Rectal smooth muscle tissue (tissue), 1 donor: ENCODE results near the gene OR2H2.

ENCODE experiments used
- H3K27ac ChIP-seq: one replicate; pipeline ENCODE4 v1.7.0; 2013; ENCODE audit warnings: low read depth, low read length, inconsistent platforms
- H3K27me3 ChIP-seq: one replicate; pipeline ENCODE4 v1.7.0; 2013; ENCODE audit warnings: low read length; ENCODE audit not compliant: control insufficient read depth, insufficient read depth
- H3K36me3 ChIP-seq: one replicate; pipeline ENCODE4 v1.7.0; 2013; ENCODE audit warnings: low read length; ENCODE audit not compliant: control insufficient read depth, insufficient read depth
- H3K4me1 ChIP-seq: one replicate; pipeline ENCODE4 v1.7.0; 2013; ENCODE audit warnings: low read length; ENCODE audit not compliant: control insufficient read depth, insufficient read depth
- H3K4me3 ChIP-seq: one replicate; pipeline ENCODE4 v1.7.0; 2013; ENCODE audit warnings: low read length
- H3K9ac ChIP-seq: one replicate; pipeline ENCODE4 v1.7.0; 2013; ENCODE audit warnings: low read length

The OR2H2 gene

DNA sequence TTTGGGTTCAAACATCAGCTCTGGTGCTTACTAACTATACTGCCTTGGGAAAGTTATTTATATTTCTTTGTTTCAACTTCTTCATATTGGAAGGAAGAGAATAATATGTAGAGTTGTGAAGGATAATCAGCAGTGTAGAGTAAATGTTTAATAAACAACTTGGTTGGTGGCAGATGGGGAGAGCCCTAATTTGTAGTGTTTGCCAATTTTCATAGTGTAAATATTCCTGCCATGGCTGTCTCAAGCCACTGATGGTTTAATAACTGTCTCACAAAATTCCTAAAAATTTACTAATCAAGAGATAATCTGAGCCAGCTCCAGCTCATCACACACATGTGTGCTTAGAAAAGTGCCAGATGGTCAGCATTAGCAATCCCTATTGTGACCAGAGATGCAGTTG lies at the start of gene OR2H2:
Gene OR2H2 (plus strand): TSS at position 301 of the 400 bp plus-strand sequence. CDS start 2,824 bp downstream, outside the sequence.
- Histone ChIP-seq H3K36me3 (no peaks in the 10 kb centered on the region), H3K27me3 (no peaks in the 10 kb centered on the region), H3K4me3 (no peak within 1 kb of the TSS), H3K4me1 (no peaks in the 10 kb centered on the region), H3K27ac (no peak within 1 kb of the TSS), H3K9ac (no peak within 1 kb of the TSS)

DNA sequence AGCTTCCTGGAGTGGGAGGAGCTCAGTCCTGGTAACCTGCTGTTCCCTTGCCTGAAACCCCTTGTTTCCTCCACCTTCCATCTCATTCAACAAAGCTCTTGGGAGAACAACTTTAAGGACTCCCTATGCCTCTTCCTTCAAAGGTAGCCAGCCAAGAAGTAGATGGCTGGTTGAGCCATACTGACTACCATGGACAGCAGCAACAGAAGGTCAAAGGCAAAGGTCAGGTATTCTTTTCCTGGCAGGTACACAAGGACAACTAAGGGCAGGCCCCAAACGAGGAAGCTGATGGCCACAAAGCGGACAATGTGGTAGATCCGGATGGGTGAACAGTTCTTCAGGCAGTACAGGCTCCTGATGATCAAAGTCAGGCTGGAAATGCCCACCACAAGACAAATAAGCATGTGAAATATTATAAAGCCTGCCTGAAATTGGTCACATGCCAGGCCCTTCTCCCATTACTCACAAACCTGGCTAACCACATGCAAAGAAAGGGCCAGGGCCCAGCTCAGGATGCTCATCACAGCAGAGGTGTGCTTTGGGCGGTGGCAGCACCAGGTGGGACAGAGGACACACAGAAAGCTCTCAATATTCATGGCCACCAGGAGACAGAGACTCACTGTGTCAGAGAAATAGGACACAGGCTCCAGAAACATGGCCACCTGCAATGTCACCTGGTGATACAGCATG lies 47.1 kb upstream of the OR2H2 start:
- no peaks in the 10 kb centered on the region for H3K27me3 ChIP-seq
- no peaks in the 10 kb centered on the region for H3K4me1 ChIP-seq
- no peak overlapping the region for H3K4me3 ChIP-seq
- no peak overlapping the region for H3K9ac ChIP-seq
- H3K27ac ChIP-seq = no peak overlapping the region
- no peaks in the 10 kb centered on the region for H3K36me3 ChIP-seq

DNA sequence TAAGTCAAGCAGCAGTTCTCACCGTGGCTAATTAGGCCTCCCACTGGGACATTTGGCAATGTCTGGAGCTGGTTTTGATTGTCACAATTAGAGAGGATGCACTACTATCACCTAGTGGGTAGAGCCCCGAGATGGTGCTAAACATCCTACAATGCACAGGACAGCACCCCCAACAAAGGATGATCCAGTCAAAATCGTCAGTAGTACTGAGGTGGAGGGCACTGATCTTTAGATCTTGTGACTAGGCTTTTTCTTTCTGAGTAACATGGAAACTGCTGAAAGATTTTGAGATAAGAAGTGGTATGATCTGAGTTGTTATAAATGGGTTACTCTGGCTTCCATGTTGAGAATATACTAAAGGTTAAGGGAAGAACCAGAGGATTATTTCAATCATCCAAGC lies 37.3 kb upstream of the OR2H2 start:
- H3K9ac ChIP-seq = no peak overlapping the region
- no peaks in the 10 kb centered on the region for H3K36me3 ChIP-seq
- no peak overlapping the region for H3K4me3 ChIP-seq
- H3K27me3 ChIP-seq = no peaks in the 10 kb centered on the region
- no peaks in the 10 kb centered on the region for H3K4me1 ChIP-seq
- no peak overlapping the region for H3K27ac ChIP-seq

DNA sequence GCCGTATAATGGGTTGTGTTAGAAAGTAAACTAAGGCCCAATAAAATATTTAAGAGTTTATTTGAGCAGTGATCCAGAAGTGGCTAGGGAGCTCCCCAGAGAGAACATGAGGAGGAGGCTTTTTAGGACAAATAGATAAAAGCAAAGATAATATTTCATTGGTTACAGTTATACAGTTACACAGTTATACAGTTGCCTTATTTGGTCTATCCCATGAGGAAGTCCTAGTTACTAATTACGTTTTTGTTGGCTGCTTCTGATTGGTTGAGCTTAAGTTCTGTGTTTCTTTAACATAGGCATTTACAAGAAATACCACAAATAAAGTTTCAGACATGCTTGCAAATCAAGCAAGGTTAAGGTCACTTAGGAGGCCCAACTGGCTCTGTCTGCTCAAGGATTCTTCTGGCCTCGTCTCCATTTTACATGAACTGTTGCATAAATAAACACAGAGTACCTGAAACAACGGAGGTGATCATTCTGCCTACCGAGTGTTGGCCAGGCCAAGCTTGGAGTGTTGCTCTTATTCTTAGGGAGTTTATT lies 32.3 kb upstream of the OR2H2 start:
- Histone ChIP-seq H3K4me1 (no peaks in the 10 kb centered on the region), H3K27ac (no peak overlapping the region), H3K4me3 (peak overlapping the region; percentile 62), H3K27me3 (peaks cover 9% of the 10 kb centered on the region), H3K9ac (no peak overlapping the region), H3K36me3 (no peaks in the 10 kb centered on the region)

DNA sequence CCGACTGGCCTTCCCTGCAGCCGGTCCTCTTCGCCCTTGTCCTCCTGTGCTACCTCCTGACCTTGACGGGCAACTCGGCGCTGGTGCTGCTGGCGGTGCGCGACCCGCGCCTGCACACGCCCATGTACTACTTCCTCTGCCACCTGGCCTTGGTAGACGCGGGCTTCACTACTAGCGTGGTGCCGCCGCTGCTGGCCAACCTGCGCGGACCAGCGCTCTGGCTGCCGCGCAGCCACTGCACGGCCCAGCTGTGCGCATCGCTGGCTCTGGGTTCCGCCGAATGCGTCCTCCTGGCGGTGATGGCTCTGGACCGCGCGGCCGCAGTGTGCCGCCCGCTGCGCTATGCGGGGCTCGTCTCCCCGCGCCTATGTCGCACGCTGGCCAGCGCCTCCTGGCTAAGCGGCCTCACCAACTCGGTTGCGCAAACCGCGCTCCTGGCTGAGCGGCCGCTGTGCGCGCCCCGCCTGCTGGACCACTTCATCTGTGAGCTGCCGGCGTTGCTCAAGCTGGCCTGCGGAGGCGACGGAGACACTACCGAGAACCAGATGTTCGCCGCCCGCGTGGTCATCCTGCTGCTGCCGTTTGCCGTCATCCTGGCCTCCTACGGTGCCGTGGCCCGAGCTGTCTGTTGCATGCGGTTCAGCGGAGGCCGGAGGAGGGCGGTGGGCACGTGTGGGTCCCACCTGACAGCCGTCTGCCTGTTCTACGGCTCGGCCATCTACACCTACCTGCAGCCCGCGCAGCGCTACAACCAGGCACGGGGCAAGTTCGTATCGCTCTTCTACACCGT lies 31.5 kb upstream of the OR2H2 start:
- H3K27ac ChIP-seq = no peak overlapping the region

DNA sequence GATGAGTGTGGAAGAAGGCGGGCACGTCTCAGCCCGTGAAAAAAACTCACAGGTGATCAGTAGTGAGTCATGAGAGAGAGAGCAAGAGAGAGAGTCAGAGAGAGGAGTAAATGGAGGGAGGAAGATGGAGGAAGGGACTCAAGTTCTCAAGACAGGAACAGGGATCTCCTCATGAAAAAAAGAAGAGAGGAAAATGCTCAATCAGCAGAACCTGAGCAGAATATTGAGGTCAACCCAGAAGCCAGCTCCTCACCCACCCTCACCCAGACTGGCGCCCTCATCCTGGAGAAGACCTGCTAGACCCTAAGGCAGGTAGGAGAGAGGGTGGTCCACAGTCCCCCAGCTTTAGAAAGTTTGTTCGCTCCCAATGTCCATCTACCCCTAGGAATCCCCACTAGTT lies 30.2 kb upstream of the OR2H2 start:
- Histone ChIP-seq H3K27ac (no peak overlapping the region), H3K4me3 (no peak overlapping the region), H3K9ac (no peak overlapping the region), H3K36me3 (no peaks in the 10 kb centered on the region), H3K27me3 (peaks cover 9% of the 10 kb centered on the region), H3K4me1 (no peaks in the 10 kb centered on the region)

More for the DNA sequence above, 31.5 kb upstream of the OR2H2 start:
- no peak overlapping the region for H3K9ac ChIP-seq
- peak overlapping the region; percentile 62 for H3K4me3 ChIP-seq
- no peaks in the 10 kb centered on the region for H3K4me1 ChIP-seq
- no peaks in the 10 kb centered on the region for H3K36me3 ChIP-seq
- peaks cover 9% of the 10 kb centered on the region for H3K27me3 ChIP-seq

DNA sequence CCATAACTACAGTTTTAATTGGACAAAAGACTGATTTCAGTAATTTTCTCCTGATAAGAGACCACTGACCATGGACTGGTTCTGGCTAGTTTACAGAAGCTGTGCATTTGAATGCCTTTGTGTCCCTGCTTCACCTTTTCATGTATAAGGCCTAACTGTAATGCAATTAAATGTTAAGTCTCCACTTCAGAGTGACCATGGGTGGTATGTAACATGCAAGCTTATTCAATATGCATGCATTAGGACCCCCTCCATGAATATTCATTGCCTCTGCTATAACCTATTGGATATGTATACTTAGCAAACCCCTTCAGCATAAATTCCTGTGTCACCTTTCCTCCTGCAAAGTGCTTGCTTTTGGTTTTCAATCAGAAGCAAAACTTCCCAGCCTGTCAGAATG lies 27.6 kb upstream of the OR2H2 start:
- Histone ChIP-seq H3K4me3 (no peak overlapping the region), H3K4me1 (no peaks in the 10 kb centered on the region), H3K27me3 (peaks cover 9% of the 10 kb centered on the region), H3K9ac (no peak overlapping the region), H3K36me3 (no peaks in the 10 kb centered on the region), H3K27ac (no peak overlapping the region)

DNA sequence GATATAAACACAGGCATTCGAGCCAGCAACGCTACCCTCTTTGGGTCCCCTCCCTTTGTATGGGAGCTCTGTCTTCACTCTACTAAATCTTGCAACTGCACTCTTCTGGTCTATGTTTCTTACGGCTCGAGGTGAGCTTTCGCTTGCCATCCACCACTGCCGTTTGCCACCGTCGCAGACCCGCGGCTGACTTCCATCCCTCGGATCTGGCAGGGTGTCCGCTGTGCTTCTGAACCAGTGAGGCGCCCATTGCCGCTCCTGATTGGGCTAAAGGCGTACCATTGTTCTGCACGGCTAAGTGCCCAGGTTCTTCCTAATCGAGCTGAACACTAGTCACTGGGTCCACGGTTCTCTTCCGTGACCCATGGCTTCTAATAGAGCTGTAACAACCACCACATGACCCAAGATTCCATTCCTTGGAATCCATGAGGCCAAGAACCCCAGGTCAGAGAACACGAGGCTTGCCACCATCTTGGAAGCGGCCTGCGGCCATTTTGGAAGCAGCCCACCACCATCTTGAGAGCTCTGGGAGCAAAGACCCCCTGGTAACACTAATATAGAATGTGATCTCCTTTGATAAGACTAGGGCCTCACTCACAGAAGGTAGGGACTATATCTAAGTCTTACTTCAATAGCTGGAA lies 26.4 kb upstream of the OR2H2 start:
- H3K4me1 ChIP-seq = no peaks in the 10 kb centered on the region
- H3K27me3 ChIP-seq = peaks cover 9% of the 10 kb centered on the region
- H3K9ac ChIP-seq = no peak overlapping the region
- no peaks in the 10 kb centered on the region for H3K36me3 ChIP-seq
- H3K27ac ChIP-seq = no peak overlapping the region
- H3K4me3 ChIP-seq = no peak overlapping the region

DNA sequence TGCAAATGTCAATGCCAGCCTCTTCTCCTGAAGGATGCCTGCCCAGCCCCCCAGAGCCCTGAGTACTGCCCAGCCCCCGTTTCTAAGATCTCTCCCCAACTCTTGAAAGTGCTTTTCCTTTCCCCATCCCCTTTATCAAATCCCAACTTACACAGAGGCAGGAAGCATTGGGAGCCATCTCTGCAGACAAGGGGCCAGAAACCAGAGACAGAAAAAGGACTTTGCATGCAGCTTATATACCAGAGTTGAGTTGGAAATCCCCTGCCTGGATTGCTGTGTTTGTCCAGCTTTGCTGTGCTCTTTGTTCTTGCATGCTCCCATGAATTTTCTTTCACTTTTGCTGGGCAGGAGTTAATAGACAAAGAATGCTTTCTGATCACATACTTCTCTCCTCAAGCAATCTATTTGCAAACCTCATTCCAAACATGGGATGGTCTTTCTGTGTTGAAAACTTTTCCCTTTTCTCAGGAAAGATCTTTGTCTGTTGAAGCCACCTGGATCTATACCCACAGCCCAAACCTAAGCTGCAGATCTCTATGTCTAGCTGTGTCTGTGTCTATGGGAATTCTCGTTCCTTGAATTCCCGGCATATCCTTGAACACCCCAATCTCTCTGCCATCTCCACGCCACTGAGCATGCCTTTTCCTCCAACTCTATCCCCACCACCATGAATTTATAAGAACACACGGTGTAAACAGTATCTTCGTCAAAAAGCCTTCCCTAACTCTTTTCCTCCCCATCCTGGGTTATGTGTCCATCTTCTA lies 25.2 kb upstream of the OR2H2 start, which contains the start of gene UBD:
Gene UBD (minus strand): TSS at position 209 of the 764 bp plus-strand sequence. CDS start 31 bp downstream, at position 178.
- no peak within 1 kb of the TSS for H3K9ac ChIP-seq
- no peaks in the 10 kb centered on the region for H3K36me3 ChIP-seq
- no peak within 1 kb of the TSS for H3K4me3 ChIP-seq
- H3K4me1 ChIP-seq = no peaks in the 10 kb centered on the region
- peaks cover 6% of the 10 kb centered on the region for H3K27me3 ChIP-seq
- no peak within 1 kb of the TSS for H3K27ac ChIP-seq

DNA sequence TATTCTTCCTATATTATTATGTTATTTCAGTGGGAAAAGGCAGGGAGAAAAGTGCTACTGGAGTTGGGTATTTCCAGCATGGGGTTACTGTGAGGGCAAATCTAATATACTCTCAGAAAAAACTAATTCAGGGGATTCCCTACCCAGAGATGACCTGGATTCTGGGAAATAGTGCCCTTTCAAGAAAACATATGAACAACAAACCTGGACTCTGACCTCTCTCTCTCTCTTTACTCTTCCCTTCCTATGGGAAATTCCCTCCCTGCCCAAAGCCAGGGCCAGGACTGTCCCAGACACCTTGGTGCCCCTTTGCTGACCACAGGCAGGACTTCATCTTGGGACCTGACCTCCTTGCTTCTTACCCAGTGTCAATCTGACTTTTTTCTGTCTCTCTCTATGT lies 23.8 kb upstream of the OR2H2 start:
- Histone ChIP-seq H3K4me1 (no peaks in the 10 kb centered on the region), H3K9ac (no peak overlapping the region), H3K4me3 (no peak overlapping the region), H3K36me3 (no peaks in the 10 kb centered on the region), H3K27ac (no peak overlapping the region), H3K27me3 (peaks cover 2% of the 10 kb centered on the region)

DNA sequence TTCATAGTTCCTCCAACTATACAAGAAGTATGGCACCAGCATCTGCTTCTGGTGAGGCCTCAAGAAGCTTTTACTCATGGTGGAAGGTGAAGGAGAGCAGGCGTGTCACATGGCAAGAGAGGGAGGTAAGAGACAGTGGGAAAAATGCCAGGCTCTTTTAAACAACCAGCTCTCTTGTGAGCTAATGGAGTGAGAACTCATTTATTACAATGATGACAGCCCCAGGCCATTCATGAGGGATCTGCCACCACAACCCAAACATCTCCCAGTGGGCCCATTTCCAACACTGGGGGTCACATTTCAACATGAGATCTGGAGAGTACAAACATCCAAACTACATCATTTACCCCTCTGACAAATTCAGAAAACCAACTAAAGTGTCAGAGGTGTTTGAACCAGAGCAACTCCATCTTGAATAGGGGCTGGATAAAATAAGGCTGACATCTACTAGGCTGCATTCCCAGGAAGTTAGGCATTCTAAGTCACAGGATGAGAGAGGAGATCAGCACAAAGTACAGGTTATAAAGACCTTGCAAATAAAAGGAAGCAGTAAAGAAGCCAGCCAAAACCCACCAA lies 23.2 kb upstream of the OR2H2 start:
- no peaks in the 10 kb centered on the region for H3K4me1 ChIP-seq
- H3K4me3 ChIP-seq = no peak overlapping the region
- no peak overlapping the region for H3K27ac ChIP-seq
- H3K27me3 ChIP-seq = no peaks in the 10 kb centered on the region
- H3K9ac ChIP-seq = no peak overlapping the region
- no peaks in the 10 kb centered on the region for H3K36me3 ChIP-seq
